ENCODE results near the gene GRK6. TPM values are rescaled to one million over a fixed set of nuclear protein-coding genes. Genes with fewer than 3 reads are reported as not detected.

Gene GRK6
- total and polyA plus RNA-seq, 2 experiments from 2014 or later, result 13.0 to 56.8 TPM

- Histone ChIP-seq H3K27me3 (ENCODE audit: insufficient read depth) (peaks cover 18% of the 10 kb centered on the region; the same call in 1 of the 2 replicates), H3K27ac (ENCODE audit: low read depth) (no peak overlapping the region), H3K4me1 (ENCODE audit: insufficient read depth) (0 out of 2 replicates have a peak, but pooled peaks cover 5% of the 10 kb centered on the region), H2AFZ (no peak overlapping the region), H4K20me1 (replicated peaks; ENCODE audit: insufficient read depth) (no peaks in the 10 kb centered on the region), H3K4me2 (no peak overlapping the region), H3F3A (replicated peaks; ENCODE audit: low read depth) (0 out of 2 replicates have a peak, but pooled peaks cover 8% of the 10 kb centered on the region), H3K36me3 (ENCODE audit: insufficient read depth) (no peaks in the 10 kb centered on the region), H3K9me2 (ENCODE audit: insufficient read depth) (no peaks in the 10 kb centered on the region), H3K79me2 (replicated peaks; ENCODE audit: insufficient read depth) (no peaks in the 10 kb centered on the region), H3K4me3 (no peak overlapping the region)
- no peak for DNase-seq (ENCODE audit: low spot score)
- H3K9me3 Mint-ChIP-seq, result no peaks in the 10 kb centered on the region
- TF ChIP-seq JUNB (IDR thresholded peaks at IDR 0.05; ENCODE audit: unreplicated experiment) (no peak), EZH2 (IDR thresholded peaks at IDR 0.05; ENCODE audit: low read depth, unreplicated experiment) (no peak), REST (IDR thresholded peaks at IDR 0.05; ENCODE audit: unreplicated experiment) (no peak), ZNF114 (CRISPR knock-in tag; IDR thresholded peaks at IDR 0.05) (no peak), NANOG (IDR thresholded peaks at IDR 0.05; ENCODE audit: borderline replicate concordance) (no peak), STAT1 (IDR thresholded peaks at IDR 0.05; ENCODE audit: unreplicated experiment) (no peak), EZH2phosphoT487 (IDR thresholded peaks at IDR 0.05; ENCODE audit: unreplicated experiment) (no peak), ZNF331 (CRISPR knock-in tag; IDR thresholded peaks at IDR 0.05; ENCODE audit: low read depth) (no peak), ETS1 (IDR thresholded peaks at IDR 0.05) (no peak), POLR2AphosphoS5 (IDR thresholded peaks at IDR 0.05; ENCODE audit: low read depth) (no peak), CREB1 (CRISPR knock-in tag; IDR thresholded peaks at IDR 0.05; ENCODE audit: low read depth) (no peak)
- TF ChIP-seq, protein P1, sequence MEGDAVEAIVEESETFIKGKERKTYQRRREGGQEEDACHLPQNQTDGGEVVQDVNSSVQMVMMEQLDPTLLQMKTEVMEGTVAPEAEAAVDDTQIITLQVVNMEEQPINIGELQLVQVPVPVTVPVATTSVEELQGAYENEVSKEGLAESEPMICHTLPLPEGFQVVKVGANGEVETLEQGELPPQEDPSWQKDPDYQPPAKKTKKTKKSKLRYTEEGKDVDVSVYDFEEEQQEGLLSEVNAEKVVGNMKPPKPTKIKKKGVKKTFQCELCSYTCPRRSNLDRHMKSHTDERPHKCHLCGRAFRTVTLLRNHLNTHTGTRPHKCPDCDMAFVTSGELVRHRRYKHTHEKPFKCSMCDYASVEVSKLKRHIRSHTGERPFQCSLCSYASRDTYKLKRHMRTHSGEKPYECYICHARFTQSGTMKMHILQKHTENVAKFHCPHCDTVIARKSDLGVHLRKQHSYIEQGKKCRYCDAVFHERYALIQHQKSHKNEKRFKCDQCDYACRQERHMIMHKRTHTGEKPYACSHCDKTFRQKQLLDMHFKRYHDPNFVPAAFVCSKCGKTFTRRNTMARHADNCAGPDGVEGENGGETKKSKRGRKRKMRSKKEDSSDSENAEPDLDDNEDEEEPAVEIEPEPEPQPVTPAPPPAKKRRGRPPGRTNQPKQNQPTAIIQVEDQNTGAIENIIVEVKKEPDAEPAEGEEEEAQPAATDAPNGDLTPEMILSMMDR (conservative IDR thresholded peaks at IDR 0.05; ENCODE audit: low read depth in 2 of 2), result no peak
- TF ChIP-seq, protein P2, sequence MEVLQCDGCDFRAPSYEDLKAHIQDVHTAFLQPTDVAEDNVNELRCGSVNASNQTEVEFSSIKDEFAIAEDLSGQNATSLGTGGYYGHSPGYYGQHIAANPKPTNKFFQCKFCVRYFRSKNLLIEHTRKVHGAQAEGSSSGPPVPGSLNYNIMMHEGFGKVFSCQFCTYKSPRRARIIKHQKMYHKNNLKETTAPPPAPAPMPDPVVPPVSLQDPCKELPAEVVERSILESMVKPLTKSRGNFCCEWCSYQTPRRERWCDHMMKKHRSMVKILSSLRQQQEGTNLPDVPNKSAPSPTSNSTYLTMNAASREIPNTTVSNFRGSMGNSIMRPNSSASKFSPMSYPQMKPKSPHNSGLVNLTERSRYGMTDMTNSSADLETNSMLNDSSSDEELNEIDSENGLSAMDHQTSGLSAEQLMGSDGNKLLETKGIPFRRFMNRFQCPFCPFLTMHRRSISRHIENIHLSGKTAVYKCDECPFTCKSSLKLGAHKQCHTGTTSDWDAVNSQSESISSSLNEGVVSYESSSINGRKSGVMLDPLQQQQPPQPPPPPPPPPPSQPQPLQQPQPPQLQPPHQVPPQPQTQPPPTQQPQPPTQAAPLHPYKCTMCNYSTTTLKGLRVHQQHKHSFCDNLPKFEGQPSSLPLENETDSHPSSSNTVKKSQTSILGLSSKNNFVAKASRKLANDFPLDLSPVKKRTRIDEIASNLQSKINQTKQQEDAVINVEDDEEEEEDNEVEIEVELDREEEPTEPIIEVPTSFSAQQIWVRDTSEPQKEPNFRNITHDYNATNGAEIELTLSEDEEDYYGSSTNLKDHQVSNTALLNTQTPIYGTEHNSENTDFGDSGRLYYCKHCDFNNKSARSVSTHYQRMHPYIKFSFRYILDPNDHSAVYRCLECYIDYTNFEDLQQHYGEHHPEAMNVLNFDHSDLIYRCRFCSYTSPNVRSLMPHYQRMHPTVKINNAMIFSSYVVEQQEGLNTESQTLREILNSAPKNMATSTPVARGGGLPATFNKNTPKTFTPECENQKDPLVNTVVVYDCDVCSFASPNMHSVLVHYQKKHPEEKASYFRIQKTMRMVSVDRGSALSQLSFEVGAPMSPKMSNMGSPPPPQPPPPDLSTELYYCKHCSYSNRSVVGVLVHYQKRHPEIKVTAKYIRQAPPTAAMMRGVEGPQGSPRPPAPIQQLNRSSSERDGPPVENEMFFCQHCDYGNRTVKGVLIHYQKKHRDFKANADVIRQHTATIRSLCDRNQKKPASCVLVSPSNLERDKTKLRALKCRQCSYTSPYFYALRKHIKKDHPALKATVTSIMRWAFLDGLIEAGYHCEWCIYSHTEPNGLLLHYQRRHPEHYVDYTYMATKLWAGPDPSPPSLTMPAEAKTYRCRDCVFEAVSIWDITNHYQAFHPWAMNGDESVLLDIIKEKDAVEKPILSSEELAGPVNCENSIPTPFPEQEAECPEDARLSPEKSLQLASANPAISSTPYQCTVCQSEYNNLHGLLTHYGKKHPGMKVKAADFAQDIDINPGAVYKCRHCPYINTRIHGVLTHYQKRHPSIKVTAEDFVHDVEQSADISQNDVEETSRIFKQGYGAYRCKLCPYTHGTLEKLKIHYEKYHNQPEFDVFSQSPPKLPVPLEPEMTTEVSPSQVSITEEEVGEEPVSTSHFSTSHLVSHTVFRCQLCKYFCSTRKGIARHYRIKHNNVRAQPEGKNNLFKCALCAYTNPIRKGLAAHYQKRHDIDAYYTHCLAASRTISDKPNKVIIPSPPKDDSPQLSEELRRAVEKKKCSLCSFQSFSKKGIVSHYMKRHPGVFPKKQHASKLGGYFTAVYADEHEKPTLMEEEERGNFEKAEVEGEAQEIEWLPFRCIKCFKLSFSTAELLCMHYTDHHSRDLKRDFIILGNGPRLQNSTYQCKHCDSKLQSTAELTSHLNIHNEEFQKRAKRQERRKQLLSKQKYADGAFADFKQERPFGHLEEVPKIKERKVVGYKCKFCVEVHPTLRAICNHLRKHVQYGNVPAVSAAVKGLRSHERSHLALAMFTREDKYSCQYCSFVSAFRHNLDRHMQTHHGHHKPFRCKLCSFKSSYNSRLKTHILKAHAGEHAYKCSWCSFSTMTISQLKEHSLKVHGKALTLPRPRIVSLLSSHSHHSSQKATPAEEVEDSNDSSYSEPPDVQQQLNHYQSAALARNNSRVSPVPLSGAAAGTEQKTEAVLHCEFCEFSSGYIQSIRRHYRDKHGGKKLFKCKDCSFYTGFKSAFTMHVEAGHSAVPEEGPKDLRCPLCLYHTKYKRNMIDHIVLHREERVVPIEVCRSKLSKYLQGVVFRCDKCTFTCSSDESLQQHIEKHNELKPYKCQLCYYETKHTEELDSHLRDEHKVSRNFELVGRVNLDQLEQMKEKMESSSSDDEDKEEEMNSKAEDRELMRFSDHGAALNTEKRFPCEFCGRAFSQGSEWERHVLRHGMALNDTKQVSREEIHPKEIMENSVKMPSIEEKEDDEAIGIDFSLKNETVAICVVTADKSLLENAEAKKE (CRISPR knock-in tag; IDR thresholded peaks at IDR 0.05), result no peak
- H3K27ac Mint-ChIP-seq, result no peak overlapping the region
- H3K27me3 Mint-ChIP-seq (ENCODE audit: insufficient read depth, low read depth, poor library complexity), result peaks cover 33% of the 10 kb centered on the region
- H3K4me1 Mint-ChIP-seq, result peaks cover 31% of the 10 kb centered on the region
- H3K4me3 Mint-ChIP-seq, result no peak overlapping the region
- H3K36me3 Mint-ChIP-seq (ENCODE audit: low read depth), result no peaks in the 10 kb centered on the region; the same call in 2 of the 3 replicates
- no peak for ATAC-seq
These were observed 33.2 kb upstream of the GRK6 start for GRCh38 chr5:177393206-177393765.

All from GM23338 (cell line).